Islet of Langerhans (tissue), 1 donor: ENCODE data around the gene CEACAM7.
"Not testable (repeated sequence)": the region's sequence is repeated elsewhere in the genome, so short reads cannot be mapped to it uniquely, and the experiment has no call there.

ENCODE experiments used
- FAIRE-seq: peaks from one replicate; lab custom pipeline; 2011; peaks lifted over from hg19 to GRCh38; lab: Jason Lieb, UNC

CEACAM7 gene

DNA sequence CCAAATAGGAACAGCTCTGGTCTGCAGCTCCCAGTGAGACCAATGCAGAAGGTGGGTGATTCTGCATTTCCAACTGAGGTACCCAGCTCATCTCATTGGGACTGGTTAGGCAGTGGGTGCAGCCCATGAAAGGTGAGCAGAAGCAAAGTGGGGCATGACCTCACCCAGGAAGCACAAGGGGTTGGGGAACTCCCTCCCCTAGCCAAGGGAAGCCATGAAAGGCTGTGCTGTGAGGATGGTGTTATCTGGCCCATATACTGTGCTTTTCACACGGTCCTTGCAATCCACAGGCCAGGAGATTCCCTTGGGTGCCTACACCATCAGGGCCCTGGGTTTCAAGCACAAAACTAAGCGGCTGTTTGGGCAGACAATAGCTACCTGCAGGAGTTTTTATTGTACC lies 31.3 kb downstream of the CEACAM7 start:
- not testable (repeated sequence) for FAIRE-seq

DNA sequence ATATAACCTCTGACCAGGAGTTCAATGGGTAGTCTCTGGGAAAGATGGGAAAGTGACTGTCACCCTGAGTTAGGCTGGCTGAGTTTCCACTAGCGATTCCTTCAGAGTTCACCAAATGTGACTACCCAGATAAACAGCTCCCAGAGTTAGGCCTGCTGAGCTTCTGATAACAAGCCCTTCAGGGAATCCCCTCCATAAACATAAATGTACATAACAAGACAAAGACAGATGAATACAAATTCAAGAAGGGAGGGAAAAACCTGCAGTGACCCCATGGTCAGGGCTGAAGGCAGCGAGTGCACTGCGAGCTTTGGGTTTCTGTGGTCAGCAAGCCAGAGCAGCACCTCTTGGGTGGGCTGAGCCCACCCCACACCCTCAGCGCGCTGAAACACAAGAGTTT lies 35.8 kb downstream of the CEACAM7 start:
- no peak for FAIRE-seq

DNA sequence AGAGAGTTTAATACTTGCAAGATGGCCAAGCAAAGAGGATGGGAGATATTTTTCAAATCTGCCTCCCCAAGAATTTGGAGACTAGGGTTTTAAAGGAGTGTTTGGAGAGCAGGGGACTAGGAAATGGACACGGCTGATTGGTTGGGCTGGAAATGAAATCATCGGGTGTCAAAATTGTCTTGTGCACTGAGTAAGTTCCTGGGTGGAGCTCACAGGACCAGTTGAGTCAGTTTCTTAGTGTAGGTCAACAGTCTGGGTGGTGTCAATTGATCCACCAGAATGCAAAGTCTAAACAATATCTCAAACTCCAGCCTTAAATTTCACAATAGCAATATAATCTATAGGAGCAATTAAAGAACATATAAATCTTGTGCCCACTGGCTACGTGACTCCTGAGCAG lies 38.2 kb downstream of the CEACAM7 start:
- FAIRE-seq, result no peak

DNA sequence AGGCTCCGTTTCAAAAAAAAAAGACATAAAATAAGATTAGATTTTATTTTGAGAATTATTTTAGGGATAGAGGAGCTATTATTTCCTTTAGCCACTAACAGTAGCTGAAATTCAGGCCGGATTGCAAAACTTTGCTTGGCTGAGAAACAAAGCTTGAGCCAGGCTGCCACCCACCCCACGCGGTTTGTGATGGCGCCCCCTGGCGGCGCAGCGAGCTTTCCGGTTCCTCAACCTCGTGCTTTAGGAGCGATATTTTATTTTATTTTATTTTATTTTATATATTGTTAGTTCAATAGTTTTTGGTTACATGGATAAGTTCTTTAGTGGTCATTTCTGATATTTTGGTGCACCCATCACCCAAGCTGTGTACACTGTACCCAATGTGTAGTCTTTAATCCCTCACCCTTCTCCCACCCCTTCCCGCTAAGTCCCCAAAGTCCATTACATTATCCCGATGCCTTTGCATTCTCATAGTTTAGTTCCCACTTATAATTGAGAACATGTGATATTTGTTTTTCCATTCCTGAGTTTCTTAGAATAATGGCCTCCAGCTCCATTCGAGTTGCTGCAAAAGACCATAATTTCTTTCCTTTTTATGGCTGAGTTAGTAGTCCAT lies 41.4 kb downstream of the CEACAM7 start:
- no peak for FAIRE-seq

DNA sequence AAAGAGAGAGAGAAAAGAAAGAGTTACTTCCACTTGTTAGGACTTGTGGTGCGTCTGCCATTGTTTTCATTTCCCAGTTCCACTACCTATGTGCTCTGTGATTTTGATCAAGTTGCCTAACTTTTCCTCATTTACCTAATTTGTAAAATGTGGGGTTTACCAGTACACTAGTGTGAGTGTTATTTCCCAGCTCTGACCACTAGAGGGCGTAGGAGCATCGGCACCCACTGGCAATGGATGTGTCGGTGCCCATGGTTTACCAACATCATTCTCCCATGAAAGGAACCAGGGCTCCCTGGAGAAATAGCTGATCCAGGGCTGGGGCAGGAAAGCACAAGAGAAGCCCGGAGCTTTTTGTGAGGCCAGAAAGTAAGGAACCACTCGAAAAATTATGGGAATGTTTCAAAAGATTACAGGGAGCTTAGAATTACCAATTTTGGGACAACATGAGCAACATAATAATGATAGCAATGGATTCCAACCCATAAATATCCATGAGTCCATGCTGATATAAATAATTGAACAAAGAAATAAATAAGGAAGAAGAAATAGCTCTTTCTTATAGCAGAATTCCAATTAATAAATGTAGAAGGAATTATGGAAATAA lies 46.1 kb downstream of the CEACAM7 start:
- FAIRE-seq, result peak; percentile 47

DNA sequence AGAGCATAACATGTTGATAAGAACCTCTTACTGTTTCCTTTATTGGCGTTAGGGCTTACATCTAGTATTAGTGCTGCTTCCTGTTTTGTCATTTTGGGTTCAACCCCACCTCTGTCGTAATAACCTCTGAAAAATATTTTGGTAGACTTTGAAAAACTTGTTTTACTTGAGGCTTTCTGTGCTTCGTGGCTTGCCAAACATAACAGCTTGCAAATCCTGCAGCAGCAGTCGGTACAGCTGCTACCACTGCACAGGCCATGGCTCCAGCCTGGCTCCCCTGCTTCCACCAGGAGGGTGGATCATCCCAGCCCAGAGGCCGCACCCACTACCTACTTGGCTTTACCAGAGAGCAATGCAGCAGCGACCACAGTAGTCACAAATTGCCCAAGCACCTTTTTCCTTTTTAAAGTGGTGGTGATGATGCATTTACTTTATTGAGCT lies 49.4 kb downstream of the CEACAM7 start:
- no peak for FAIRE-seq

DNA sequence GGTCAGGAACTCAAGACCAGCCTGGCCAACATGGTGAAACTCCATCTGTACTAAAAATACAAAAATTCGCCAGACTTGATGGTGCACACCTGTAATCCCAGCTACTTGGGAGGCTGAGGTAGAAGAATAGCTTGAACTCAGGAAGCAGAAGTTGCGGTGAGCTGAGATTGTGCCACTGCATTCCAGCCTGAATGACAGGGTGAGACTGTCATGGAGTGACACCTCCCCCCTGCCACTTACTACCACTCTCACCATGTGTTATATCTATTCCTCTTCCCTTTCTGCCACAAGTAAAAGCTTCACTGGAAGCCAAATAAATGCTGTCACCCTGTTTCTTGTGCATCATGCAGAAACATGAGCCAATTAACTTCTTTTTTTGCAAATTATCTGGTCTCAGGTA lies 50.6 kb downstream of the CEACAM7 start:
- FAIRE-seq, result no peak

DNA sequence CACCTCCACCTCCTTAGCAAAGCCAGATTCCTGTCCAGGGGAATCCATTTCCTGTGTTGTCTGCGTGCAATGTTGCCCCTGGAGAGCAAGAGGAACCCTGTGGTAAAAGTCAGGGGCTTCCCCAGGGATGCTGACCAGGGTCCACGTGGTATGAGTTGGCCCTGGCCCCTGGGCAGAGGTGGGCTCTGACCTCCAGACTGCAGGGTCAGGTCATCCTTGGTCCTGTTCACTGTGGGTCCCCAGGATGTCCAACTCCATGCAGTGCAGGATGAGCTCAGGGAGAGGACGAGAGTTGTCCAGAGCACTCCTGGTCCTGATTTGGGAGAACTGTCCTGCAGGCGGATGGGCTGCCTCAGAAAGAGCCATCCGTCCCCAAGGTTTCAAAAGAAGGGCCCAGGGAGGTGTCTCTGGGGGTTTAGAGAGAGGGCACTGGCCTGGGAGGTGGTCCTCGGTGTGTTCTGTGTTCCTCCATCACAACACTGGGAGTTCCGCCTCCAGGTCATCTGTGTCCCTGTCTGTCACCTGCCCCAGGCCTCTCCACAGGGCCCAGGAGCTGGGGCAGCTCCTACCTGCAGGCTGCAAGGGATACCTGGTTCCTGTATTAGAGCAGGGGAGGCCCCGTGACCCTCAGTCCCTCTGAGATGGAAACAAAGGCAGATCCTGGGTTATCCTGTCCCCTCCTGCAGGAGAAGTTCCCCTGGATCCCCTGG lies 59.9 kb downstream of the CEACAM7 start:
- FAIRE-seq, result no peak

DNA sequence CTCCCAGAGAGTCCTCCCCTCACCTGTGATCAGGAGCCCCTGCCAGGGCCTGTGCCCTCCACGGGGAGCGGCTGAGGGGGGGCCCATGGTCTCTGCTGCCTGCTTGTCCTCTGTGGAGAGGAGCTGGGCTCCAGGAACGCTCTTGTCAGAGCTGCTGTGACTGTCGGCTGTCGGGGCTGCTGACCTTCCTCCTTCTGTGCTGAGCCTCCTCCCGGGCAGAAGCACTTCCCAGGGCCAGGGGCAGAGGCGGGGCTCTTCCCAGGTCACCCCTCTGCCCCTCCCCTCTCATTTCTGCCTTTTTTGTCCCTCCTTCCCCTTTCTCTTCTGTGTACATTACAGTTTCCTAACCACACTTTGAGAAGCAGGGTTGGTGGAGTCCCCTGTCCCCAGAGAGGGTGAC lies 61.2 kb downstream of the CEACAM7 start, which contains the start of gene CEACAM4:
Gene CEACAM4, minus strand, starts transcription at position 198 of the 400 bp plus-strand sequence. Its CDS starts 111 bp downstream, at position 87.
- no peak for FAIRE-seq

DNA sequence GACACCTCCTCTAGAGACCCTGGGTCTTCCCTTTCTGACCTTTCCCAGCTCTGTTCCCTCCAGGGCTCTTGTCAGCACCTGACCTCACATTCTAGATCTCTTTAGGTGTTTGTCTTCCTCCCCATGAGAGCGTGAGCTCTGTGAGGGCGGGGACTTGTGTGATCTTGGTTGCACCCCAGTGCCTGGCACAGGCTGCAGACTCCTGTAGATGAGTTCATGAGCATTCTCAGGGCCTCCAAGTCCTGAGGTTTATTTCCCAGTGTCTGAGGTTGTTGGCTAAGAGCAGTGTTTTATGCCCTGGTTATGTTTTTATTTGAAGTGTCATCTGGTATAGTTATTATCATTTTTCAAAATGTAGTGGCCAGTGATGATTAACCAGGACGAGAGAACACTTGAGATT lies 61.8 kb downstream of the CEACAM7 start:
- FAIRE-seq, result no peak

DNA sequence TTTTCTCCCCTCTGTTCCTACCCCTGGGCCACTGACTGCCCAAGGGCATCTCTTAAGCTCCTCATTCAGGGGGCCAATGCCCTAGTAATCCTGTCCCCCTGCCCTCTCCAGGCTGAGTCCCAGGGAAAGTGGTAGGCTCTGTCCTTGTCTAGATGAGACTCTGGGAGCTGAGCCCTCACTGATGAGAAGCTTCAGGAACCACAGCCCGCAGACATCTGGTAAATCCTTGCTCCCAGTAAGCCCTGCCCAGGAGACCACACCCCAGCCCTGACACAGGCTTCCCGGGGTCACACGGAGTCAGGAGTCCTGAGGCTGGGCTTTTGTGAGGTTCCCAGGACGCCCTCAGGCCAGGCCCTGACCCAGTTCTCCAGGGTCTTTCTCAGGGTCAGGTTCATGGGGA lies 63.1 kb downstream of the CEACAM7 start:
- no peak for FAIRE-seq

DNA sequence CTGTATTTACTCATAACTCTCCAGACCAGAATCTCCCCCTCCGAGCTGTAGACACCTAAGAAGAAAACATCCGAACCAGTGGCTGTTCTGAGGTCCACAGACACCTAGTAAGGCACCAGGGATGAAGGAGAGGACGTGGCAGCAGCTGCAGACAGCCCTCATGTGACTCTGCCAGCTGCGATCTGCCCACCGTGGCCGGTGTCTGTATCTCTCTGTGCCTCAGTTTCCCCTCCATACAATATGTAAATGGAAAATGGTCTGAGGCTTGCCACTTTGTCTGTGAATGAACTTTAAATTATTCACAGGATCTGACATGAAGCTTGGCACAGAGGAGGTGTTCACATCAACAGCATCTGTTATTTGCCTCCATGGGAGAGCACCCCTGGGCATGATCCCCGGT lies 63.6 kb downstream of the CEACAM7 start:
- no peak for FAIRE-seq

DNA sequence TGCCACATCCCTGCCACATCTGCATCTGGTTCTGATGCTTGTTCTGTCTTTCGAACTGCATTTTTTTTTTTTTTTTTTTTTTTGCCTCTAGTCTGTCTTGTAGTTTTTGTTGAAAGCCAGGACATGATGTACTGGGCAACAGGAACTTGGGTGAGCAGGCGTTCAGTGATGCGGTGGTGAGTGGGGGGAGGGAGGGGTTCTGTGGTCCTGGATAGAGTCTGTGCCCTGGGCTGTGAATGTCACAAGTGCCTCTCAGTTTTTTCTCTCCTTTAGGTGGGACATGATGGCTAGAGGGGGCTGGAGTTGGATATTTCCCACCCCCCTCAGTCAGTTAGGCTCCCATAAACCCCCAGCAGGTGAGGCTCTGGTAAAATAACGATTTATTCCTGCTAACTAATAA lies 64.7 kb downstream of the CEACAM7 start:
- FAIRE-seq, result no peak
